Measurements from ENCODE around the gene MYBBP1A. TPM values are rescaled to one million over a fixed set of nuclear protein-coding genes. Genes with fewer than 3 reads are reported as not detected.

Gene MYBBP1A
- total and polyA plus RNA-seq, 2 of the 8 experiments (the other 6 are each of a cell fraction or from before 2014, with no cell fraction given) = 46.8 to 151 TPM

GRCh38 chr17:4523946-4524345 is 31.2 kb downstream of the MYBBP1A start (continued):
- TF ChIP-seq CHD7 (IDR thresholded peaks at IDR 0.05; ENCODE audit: insufficient replicate concordance, low read length) (no peak), ASH2L (IDR thresholded peaks at IDR 0.05; ENCODE audit: low read length) (no peak), SP2 (IDR thresholded peaks at IDR 0.05; ENCODE audit: low read length) (no peak), TCF12 (IDR thresholded peaks at IDR 0.05; ENCODE audit: low read depth, low read length) (no peak), SIX5 (IDR thresholded peaks at IDR 0.05; ENCODE audit: low read depth, low read length) (no peak), SAP30 (IDR thresholded peaks at IDR 0.05; ENCODE audit: insufficient read depth, insufficient replicate concordance, low read length) (no peak), CHD2 (IDR thresholded peaks at IDR 0.05; ENCODE audit: low read length) (no peak), BRCA1 (IDR thresholded peaks at IDR 0.05; ENCODE audit: low read depth, low read length) (no peak), GABPA (IDR thresholded peaks at IDR 0.05; ENCODE audit: borderline replicate concordance, insufficient read depth, low read length) (no peak)
- TF ChIP-seq, protein P1, sequence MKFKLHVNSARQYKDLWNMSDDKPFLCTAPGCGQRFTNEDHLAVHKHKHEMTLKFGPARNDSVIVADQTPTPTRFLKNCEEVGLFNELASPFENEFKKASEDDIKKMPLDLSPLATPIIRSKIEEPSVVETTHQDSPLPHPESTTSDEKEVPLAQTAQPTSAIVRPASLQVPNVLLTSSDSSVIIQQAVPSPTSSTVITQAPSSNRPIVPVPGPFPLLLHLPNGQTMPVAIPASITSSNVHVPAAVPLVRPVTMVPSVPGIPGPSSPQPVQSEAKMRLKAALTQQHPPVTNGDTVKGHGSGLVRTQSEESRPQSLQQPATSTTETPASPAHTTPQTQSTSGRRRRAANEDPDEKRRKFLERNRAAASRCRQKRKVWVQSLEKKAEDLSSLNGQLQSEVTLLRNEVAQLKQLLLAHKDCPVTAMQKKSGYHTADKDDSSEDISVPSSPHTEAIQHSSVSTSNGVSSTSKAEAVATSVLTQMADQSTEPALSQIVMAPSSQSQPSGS (IDR thresholded peaks at IDR 0.05; ENCODE audit: low read length) = no peak
